ENCODE results near the gene SSBP2. TPM values are rescaled to one million over a fixed set of nuclear protein-coding genes. Genes with fewer than 3 reads are reported as not detected.

Gene SSBP2
- total RNA-seq, 2 donors from 2014 or later: 23.7 to 75.0 TPM

GRCh38 chr5:81694726-81695125 lies 56.2 kb downstream of the SSBP2 start:
- Histone ChIP-seq H3K9me3 (peaks cover 7% of the 10 kb centered on the region), H3K4me1 (ENCODE audit: control insufficient read depth in 1 of 2, low read depth in 2 of 2) (no peaks in the 10 kb centered on the region), H3K36me3 (no peaks in the 10 kb centered on the region), H3K27ac (no peak overlapping the region), H3K27me3 (replicated peaks; ENCODE audit: insufficient read depth) (no peaks in the 10 kb centered on the region), H3K4me3 (no peak overlapping the region)
- no peak for DNase-seq (ENCODE audit: low spot score)
- TF ChIP-seq, protein P1, sequence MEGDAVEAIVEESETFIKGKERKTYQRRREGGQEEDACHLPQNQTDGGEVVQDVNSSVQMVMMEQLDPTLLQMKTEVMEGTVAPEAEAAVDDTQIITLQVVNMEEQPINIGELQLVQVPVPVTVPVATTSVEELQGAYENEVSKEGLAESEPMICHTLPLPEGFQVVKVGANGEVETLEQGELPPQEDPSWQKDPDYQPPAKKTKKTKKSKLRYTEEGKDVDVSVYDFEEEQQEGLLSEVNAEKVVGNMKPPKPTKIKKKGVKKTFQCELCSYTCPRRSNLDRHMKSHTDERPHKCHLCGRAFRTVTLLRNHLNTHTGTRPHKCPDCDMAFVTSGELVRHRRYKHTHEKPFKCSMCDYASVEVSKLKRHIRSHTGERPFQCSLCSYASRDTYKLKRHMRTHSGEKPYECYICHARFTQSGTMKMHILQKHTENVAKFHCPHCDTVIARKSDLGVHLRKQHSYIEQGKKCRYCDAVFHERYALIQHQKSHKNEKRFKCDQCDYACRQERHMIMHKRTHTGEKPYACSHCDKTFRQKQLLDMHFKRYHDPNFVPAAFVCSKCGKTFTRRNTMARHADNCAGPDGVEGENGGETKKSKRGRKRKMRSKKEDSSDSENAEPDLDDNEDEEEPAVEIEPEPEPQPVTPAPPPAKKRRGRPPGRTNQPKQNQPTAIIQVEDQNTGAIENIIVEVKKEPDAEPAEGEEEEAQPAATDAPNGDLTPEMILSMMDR (IDR thresholded peaks at IDR 0.05): no peak
- ATAC-seq (ENCODE audit: insufficient number of reproducible peaks, low FRiP score, low read depth): no peak

GRCh38 chr5:81688215-81688614 lies 62.7 kb downstream of the SSBP2 start:
- no peak for ATAC-seq (ENCODE audit: insufficient number of reproducible peaks, low FRiP score, low read depth)

DNA sequence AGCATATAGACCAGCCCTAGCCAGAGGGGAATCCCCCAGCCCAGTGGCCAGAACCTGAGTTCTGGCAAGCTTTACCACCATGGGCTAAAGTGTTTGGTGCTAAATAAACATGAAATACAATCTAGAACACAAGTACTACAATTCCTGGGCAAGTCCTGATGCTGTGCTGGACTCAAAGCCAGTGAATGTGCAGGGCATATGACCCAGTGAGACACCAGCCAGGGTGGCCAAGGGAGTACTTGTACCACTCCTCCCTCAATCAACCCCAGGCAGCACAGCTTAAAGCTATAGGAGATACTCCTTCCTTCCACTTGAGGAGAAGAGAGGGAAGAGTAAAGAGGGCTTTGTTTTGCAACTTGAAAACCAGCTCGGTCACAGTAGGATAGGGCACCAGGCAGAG lies 63.6 kb downstream of the SSBP2 start:
- DNase-seq (ENCODE audit: low spot score) (no peak), ATAC-seq (ENCODE audit: insufficient number of reproducible peaks, low FRiP score, low read depth) (no peak)
- Histone ChIP-seq H3K9me3 (peaks cover 4% of the 10 kb centered on the region), H3K4me3 (no peak overlapping the region), H3K27me3 (replicated peaks; ENCODE audit: insufficient read depth) (no peaks in the 10 kb centered on the region), H3K36me3 (no peaks in the 10 kb centered on the region), H3K27ac (no peak overlapping the region), H3K4me1 (ENCODE audit: control insufficient read depth in 1 of 2, low read depth in 2 of 2) (no peaks in the 10 kb centered on the region)
- TF ChIP-seq, protein P1 (IDR thresholded peaks at IDR 0.05): no peak

More at GRCh38 chr5:81688215-81688614, 62.7 kb downstream of the SSBP2 start:
- H3K27ac ChIP-seq: no peak overlapping the region
- H3K4me1 ChIP-seq (ENCODE audit: control insufficient read depth in 1 of 2, low read depth in 2 of 2): no peaks in the 10 kb centered on the region
- H3K4me3 ChIP-seq: no peak overlapping the region
- peaks cover 4% of the 10 kb centered on the region for H3K9me3 ChIP-seq
- H3K36me3 ChIP-seq: no peaks in the 10 kb centered on the region
- TF ChIP-seq, protein P1 (IDR thresholded peaks at IDR 0.05): no peak
- no peak for DNase-seq (ENCODE audit: low spot score)
- no peaks in the 10 kb centered on the region for H3K27me3 ChIP-seq (replicated peaks; ENCODE audit: insufficient read depth)

GRCh38 chr5:81685471-81685870 lies 65.4 kb downstream of the SSBP2 start:
- ATAC-seq (ENCODE audit: insufficient number of reproducible peaks, low FRiP score, low read depth): no peak
- TF ChIP-seq, protein P1 (IDR thresholded peaks at IDR 0.05): no peak
- no peak for DNase-seq (ENCODE audit: low spot score)
- H3K27me3 ChIP-seq (replicated peaks; ENCODE audit: insufficient read depth): no peaks in the 10 kb centered on the region
- H3K4me3 ChIP-seq: no peak overlapping the region
- H3K9me3 ChIP-seq: peaks cover 4% of the 10 kb centered on the region
- no peaks in the 10 kb centered on the region for H3K36me3 ChIP-seq
- H3K4me1 ChIP-seq (ENCODE audit: control insufficient read depth in 1 of 2, low read depth in 2 of 2): no peaks in the 10 kb centered on the region
- no peak overlapping the region for H3K27ac ChIP-seq

GRCh38 chr5:81679885-81680284 lies 71.0 kb downstream of the SSBP2 start:
- no peaks in the 10 kb centered on the region for H3K36me3 ChIP-seq
- TF ChIP-seq, protein P1 (IDR thresholded peaks at IDR 0.05): no peak
- no peaks in the 10 kb centered on the region for H3K27me3 ChIP-seq (replicated peaks; ENCODE audit: insufficient read depth)
- no peak overlapping the region for H3K27ac ChIP-seq
- H3K4me3 ChIP-seq: no peak overlapping the region
- DNase-seq (ENCODE audit: low spot score): no peak
- no peaks in the 10 kb centered on the region for H3K4me1 ChIP-seq (ENCODE audit: control insufficient read depth in 1 of 2, low read depth in 2 of 2)
- no peaks in the 10 kb centered on the region for H3K9me3 ChIP-seq
- no peak for ATAC-seq (ENCODE audit: insufficient number of reproducible peaks, low FRiP score, low read depth)

Measured in thoracic aorta (tissue), 2 donors.